Neuron (in vitro differentiated cells): ENCODE results near the gene SMURF2.

Source experiments
- H2AFZ ChIP-seq: one replicate; pipeline ENCODE4 v1.6.1; 2013; ENCODE audit warnings: low read depth, mild to moderate bottlenecking, inconsistent platforms, low read length, moderate library complexity
- H3K27me3 ChIP-seq: one replicate; pipeline ENCODE4 v1.6.1; 2013; ENCODE audit warnings: low read length; ENCODE audit not compliant: insufficient read depth
- H3K36me3 ChIP-seq: one replicate; pipeline ENCODE4 v1.6.1; 2013; ENCODE audit warnings: low read length; ENCODE audit not compliant: insufficient read depth
- H3K4me1 ChIP-seq: one replicate; pipeline ENCODE4 v1.6.1; 2013; ENCODE audit warnings: low read length; ENCODE audit not compliant: insufficient read depth
- H3K4me3 ChIP-seq: 2 replicates; pipeline ENCODE4 v1.5.1; 2013; ENCODE audit warnings: mild to moderate bottlenecking, low read length, moderate library complexity
- H3K9me3 ChIP-seq: one replicate; pipeline ENCODE4 v1.6.1; 2013; ENCODE audit warnings: low read length

SMURF2 gene

GRCh38 chr17:64632606-64633005, 29.5 kb downstream of the SMURF2 start:
- H2AFZ ChIP-seq: no peak overlapping the region
- H3K27me3 ChIP-seq: no peaks in the 10 kb centered on the region
- H3K4me3 ChIP-seq: no peak overlapping the region
- H3K9me3 ChIP-seq: no peaks in the 10 kb centered on the region
- no peaks in the 10 kb centered on the region for H3K36me3 ChIP-seq
- H3K4me1 ChIP-seq: no peaks in the 10 kb centered on the region

- Histone ChIP-seq H3K4me1 (no peaks in the 10 kb centered on the region), H3K36me3 (no peaks in the 10 kb centered on the region), H2AFZ (no peak overlapping the region), H3K4me3 (no peak overlapping the region), H3K9me3 (no peaks in the 10 kb centered on the region), H3K27me3 (no peaks in the 10 kb centered on the region)
Measured at GRCh38 chr17:64632194-64632593, 29.9 kb downstream of the SMURF2 start.

- Histone ChIP-seq H3K4me1 (no peaks in the 10 kb centered on the region), H3K36me3 (no peaks in the 10 kb centered on the region), H2AFZ (no peak overlapping the region)
Measured at GRCh38 chr17:64630309-64631223, 31.5 kb downstream of the SMURF2 start.

GRCh38 chr17:64628641-64629040, 33.5 kb downstream of the SMURF2 start:
- Histone ChIP-seq H3K9me3 (no peaks in the 10 kb centered on the region), H3K36me3 (no peaks in the 10 kb centered on the region), H3K4me1 (no peaks in the 10 kb centered on the region), H2AFZ (no peak overlapping the region), H3K4me3 (no peak overlapping the region), H3K27me3 (no peaks in the 10 kb centered on the region)

More at GRCh38 chr17:64630309-64631223, 31.5 kb downstream of the SMURF2 start:
- Histone ChIP-seq H3K4me3 (no peak overlapping the region), H3K27me3 (no peaks in the 10 kb centered on the region), H3K9me3 (no peaks in the 10 kb centered on the region)

- Histone ChIP-seq H3K4me3 (no peak overlapping the region), H2AFZ (no peak overlapping the region), H3K9me3 (no peaks in the 10 kb centered on the region), H3K4me1 (no peaks in the 10 kb centered on the region), H3K27me3 (no peaks in the 10 kb centered on the region), H3K36me3 (no peaks in the 10 kb centered on the region)
Measured at GRCh38 chr17:64627797-64628196, 34.3 kb downstream of the SMURF2 start.

- H3K36me3 ChIP-seq: no peaks in the 10 kb centered on the region
- H3K27me3 ChIP-seq: no peaks in the 10 kb centered on the region
- no peak overlapping the region for H2AFZ ChIP-seq
- no peak overlapping the region for H3K4me3 ChIP-seq
- no peaks in the 10 kb centered on the region for H3K4me1 ChIP-seq
- no peaks in the 10 kb centered on the region for H3K9me3 ChIP-seq
Measured at GRCh38 chr17:64626827-64627226, 35.3 kb downstream of the SMURF2 start.

- H3K27me3 ChIP-seq: no peaks in the 10 kb centered on the region
Measured at GRCh38 chr17:64625541-64625940, 36.6 kb downstream of the SMURF2 start.

GRCh38 chr17:64622931-64623654, 39.0 kb downstream of the SMURF2 start:
- no peaks in the 10 kb centered on the region for H3K27me3 ChIP-seq
- H3K4me3 ChIP-seq: no peak overlapping the region
- no peaks in the 10 kb centered on the region for H3K9me3 ChIP-seq
- no peaks in the 10 kb centered on the region for H3K36me3 ChIP-seq
- H3K4me1 ChIP-seq: no peaks in the 10 kb centered on the region
- H2AFZ ChIP-seq: no peak overlapping the region

More at GRCh38 chr17:64625541-64625940, 36.6 kb downstream of the SMURF2 start:
- Histone ChIP-seq H3K9me3 (no peaks in the 10 kb centered on the region), H3K36me3 (no peaks in the 10 kb centered on the region), H2AFZ (no peak overlapping the region), H3K4me3 (no peak overlapping the region), H3K4me1 (no peaks in the 10 kb centered on the region)

GRCh38 chr17:64621772-64622171, 40.3 kb downstream of the SMURF2 start:
- H2AFZ ChIP-seq: no peak overlapping the region
- no peaks in the 10 kb centered on the region for H3K36me3 ChIP-seq
- no peaks in the 10 kb centered on the region for H3K27me3 ChIP-seq
- no peaks in the 10 kb centered on the region for H3K4me1 ChIP-seq
- H3K9me3 ChIP-seq: no peaks in the 10 kb centered on the region
- no peak overlapping the region for H3K4me3 ChIP-seq

GRCh38 chr17:64618848-64619247, 43.3 kb downstream of the SMURF2 start:
- H3K27me3 ChIP-seq: no peaks in the 10 kb centered on the region
- H3K4me3 ChIP-seq: no peak overlapping the region
- no peaks in the 10 kb centered on the region for H3K4me1 ChIP-seq
- H3K36me3 ChIP-seq: no peaks in the 10 kb centered on the region
- H2AFZ ChIP-seq: no peak overlapping the region
- H3K9me3 ChIP-seq: peaks cover 1% of the 10 kb centered on the region

- Histone ChIP-seq H3K36me3 (no peaks in the 10 kb centered on the region), H3K27me3 (no peaks in the 10 kb centered on the region), H3K9me3 (peaks cover 2% of the 10 kb centered on the region), H3K4me1 (no peaks in the 10 kb centered on the region), H3K4me3 (no peak overlapping the region), H2AFZ (no peak overlapping the region)
Measured at GRCh38 chr17:64617125-64617780, 44.9 kb downstream of the SMURF2 start.

GRCh38 chr17:64615028-64615677, 47.0 kb downstream of the SMURF2 start:
- Histone ChIP-seq H2AFZ (no peak overlapping the region), H3K27me3 (no peaks in the 10 kb centered on the region), H3K36me3 (no peaks in the 10 kb centered on the region), H3K9me3 (peaks cover 2% of the 10 kb centered on the region), H3K4me3 (no peak overlapping the region), H3K4me1 (peaks cover 15% of the 10 kb centered on the region)
